Right ventricle myocardium inferior (tissue), 1 donor: Measurements from ENCODE around the gene NACA. TPM values are rescaled to one million over a fixed set of nuclear protein-coding genes. Genes with fewer than 3 reads are reported as not detected.
"Not testable (repeated sequence)": the region's sequence is repeated elsewhere in the genome, so short reads cannot be mapped to it uniquely, and the experiment has no call there.

Experiments
- ATAC-seq: fragments of 200-7000 bp; cut with Tn5 transposase; one replicate; pipeline ENCODE4 v1.9.1; 2020; ENCODE audit warnings: mild to moderate bottlenecking, moderate library complexity
- DNase-seq: peaks from one replicate; pipeline ENCODE4 v3.0.0; 2021; ENCODE audit errors: missing footprints
- intact Hi-C: fragments of 100-400 bp; cut with DNase I; formaldehyde crosslinking; loops from one replicate; pipeline ENCODE4 v1.11.0; 2022
- total RNA-seq: library from RNA; stranded (reverse); fragmentation: NEBNext Ultra II Directional; extraction: Animal tissue kit (Norgen Biotek cat#: 25700); gene quantifications from one replicate; pipeline ENCODE4 v1.2.1, GENCODE V29; 2021
- donor health status: DM: no; HTN: yes; CAD: no; lungs with severe emphysema.

NACA gene
- total RNA-seq, 1 donor from 2014 or later, result 432 TPM

- DNase-seq, ATAC-seq, intact Hi-C loops: not testable (repeated sequence)
Measured at GRCh38 chr12:56704522-56704921, 20.6 kb downstream of the NACA start.

GRCh38 chr12:56699020-56699661 lies 26.0 kb downstream of the NACA start:
- DNase-seq, result no peak
- intact Hi-C loops, result no loop called here
- ATAC-seq, result no peak

GRCh38 chr12:56695327-56696101 lies 29.6 kb downstream of the NACA start:
- intact Hi-C loops, result no loop called here
- ATAC-seq (no peak), DNase-seq (no peak)

- no peak for ATAC-seq
- intact Hi-C loops, result no loop called here
Measured at GRCh38 chr12:56694161-56694560, 30.9 kb downstream of the NACA start.

GRCh38 chr12:56688846-56689109 lies 36.3 kb downstream of the NACA start:
- no peak for ATAC-seq
- intact Hi-C loops, result loop anchor here (2.0 to 5.0 kb wide), 2 partner anchors 36 to 41 kb away; partner anchors contain the start of genes ATP5F1B and NACA
- DNase-seq, result no peak

More at GRCh38 chr12:56694161-56694560, 30.9 kb downstream of the NACA start:
- no peak for DNase-seq

- DNase-seq (peak; percentile 99), ATAC-seq (peak; percentile 96)
- intact Hi-C loops, result loop anchor here (2.0 to 5.0 kb wide), 2 partner anchors 37 to 41 kb away; partner anchors contain the start of genes ATP5F1B and NACA
Measured at GRCh38 chr12:56688129-56688845, 36.8 kb downstream of the NACA start, which contains the start of gene PTGES3. Gene PTGES3, minus strand, starts transcription at chr12:56688284. Its CDS starts 285 bp downstream, at chr12:56687999.

GRCh38 chr12:56687223-56688128 lies 37.6 kb downstream of the NACA start:
- intact Hi-C loops, result loop anchor here (2.0 to 5.0 kb wide), 2 partner anchors 37 to 40 kb away; partner anchors contain the start of genes ATP5F1B and NACA
- DNase-seq (peak; percentile 81), ATAC-seq (peak; percentile 55)

- DNase-seq (no peak), ATAC-seq (no peak)
- intact Hi-C loops, result loop anchor here (5.0 kb wide), 1 partner anchor 38 kb away; the partner anchor contains the start of gene ATP5F1B
Measured at GRCh38 chr12:56684745-56685359, 40.2 kb downstream of the NACA start.

- DNase-seq, result no peak
- no peak for ATAC-seq
- intact Hi-C loops, result no loop called here
Measured at GRCh38 chr12:56682323-56682722, 42.8 kb downstream of the NACA start.

- no peak for DNase-seq
- intact Hi-C loops, result no loop called here
Measured at GRCh38 chr12:56679883-56680575, 45.1 kb downstream of the NACA start.

GRCh38 chr12:56678852-56679251 lies 46.2 kb downstream of the NACA start:
- no peak for ATAC-seq
- no peak for DNase-seq
- intact Hi-C loops, result no loop called here

More at GRCh38 chr12:56679883-56680575, 45.1 kb downstream of the NACA start:
- ATAC-seq, result no peak

GRCh38 chr12:56677680-56678079 lies 47.4 kb downstream of the NACA start:
- DNase-seq (no peak), ATAC-seq (no peak)
- intact Hi-C loops, result no loop called here

- intact Hi-C loops, result no loop called here
Measured at GRCh38 chr12:56676851-56677580, 48.1 kb downstream of the NACA start.

GRCh38 chr12:56671608-56672007 lies 53.5 kb downstream of the NACA start:
- ATAC-seq (no peak), DNase-seq (no peak)
- intact Hi-C loops, result no loop called here

More at GRCh38 chr12:56676851-56677580, 48.1 kb downstream of the NACA start:
- ATAC-seq (no peak), DNase-seq (no peak)

- ATAC-seq (no peak), DNase-seq (no peak)
- intact Hi-C loops, result no loop called here
Measured at GRCh38 chr12:56670836-56671235, 54.3 kb downstream of the NACA start.

GRCh38 chr12:56668197-56668457 lies 57.0 kb downstream of the NACA start:
- intact Hi-C loops, result no loop called here
- ATAC-seq (no peak), DNase-seq (no peak)
